ENCODE measurements around the gene ACSS3. TPM values are rescaled to one million over a fixed set of nuclear protein-coding genes. Genes with fewer than 3 reads are reported as not detected.
"Not testable (repeated sequence)": the region's sequence is repeated elsewhere in the genome, so short reads cannot be mapped to it uniquely, and the experiment has no call there.

The ACSS3 gene
- total RNA-seq, 1 donor from 2014 or later: not detected

GRCh38 chr12:81164827-81165226 is 86.9 kb downstream of the ACSS3 start:
- intact Hi-C loops (cut with micrococcal nuclease): no loop called here

- intact Hi-C loops (cut with micrococcal nuclease): no loop called here
These were observed 88.9 kb downstream of the ACSS3 start for GRCh38 chr12:81166790-81167189.

GRCh38 chr12:81167694-81168093 is 89.8 kb downstream of the ACSS3 start:
- intact Hi-C loops (cut with micrococcal nuclease): no loop called here

GRCh38 chr12:81168445-81168844 is 90.6 kb downstream of the ACSS3 start:
- intact Hi-C loops (cut with micrococcal nuclease): no loop called here

- intact Hi-C loops (cut with micrococcal nuclease): no loop called here
These were observed 92.2 kb downstream of the ACSS3 start for GRCh38 chr12:81170072-81170471.

GRCh38 chr12:81172851-81173250 is 95.0 kb downstream of the ACSS3 start:
- intact Hi-C loops (cut with micrococcal nuclease): no loop called here

GRCh38 chr12:81174664-81175063 is 96.8 kb downstream of the ACSS3 start:
- intact Hi-C loops (cut with micrococcal nuclease): no loop called here

GRCh38 chr12:81176796-81177195 is 98.9 kb downstream of the ACSS3 start:
- intact Hi-C loops (cut with micrococcal nuclease): no loop called here

- intact Hi-C loops (cut with micrococcal nuclease): no loop called here
These were observed 103.8 kb downstream of the ACSS3 start for GRCh38 chr12:81181691-81182090.

- intact Hi-C loops (cut with micrococcal nuclease): no loop called here
These were observed 109.8 kb downstream of the ACSS3 start for GRCh38 chr12:81187686-81188085.

GRCh38 chr12:81196595-81196994 is 118.7 kb downstream of the ACSS3 start:
- intact Hi-C loops (cut with micrococcal nuclease): no loop called here

- intact Hi-C loops (cut with micrococcal nuclease): not testable (repeated sequence)
These were observed 122.7 kb downstream of the ACSS3 start for GRCh38 chr12:81200561-81200960.

- intact Hi-C loops (cut with micrococcal nuclease): no loop called here
These were observed 125.9 kb downstream of the ACSS3 start for GRCh38 chr12:81203671-81204204.

GRCh38 chr12:81205416-81205815 is 127.5 kb downstream of the ACSS3 start:
- intact Hi-C loops (cut with micrococcal nuclease): no loop called here

- intact Hi-C loops (cut with micrococcal nuclease): no loop called here
These were observed 128.6 kb downstream of the ACSS3 start for GRCh38 chr12:81206429-81206828.

GRCh38 chr12:81207173-81207572 is 129.3 kb downstream of the ACSS3 start:
- intact Hi-C loops (cut with micrococcal nuclease): no loop called here

GRCh38 chr12:81207664-81208063 is 129.8 kb downstream of the ACSS3 start:
- intact Hi-C loops (cut with micrococcal nuclease): no loop called here

- intact Hi-C loops (cut with micrococcal nuclease): no loop called here
These were observed 130.5 kb downstream of the ACSS3 start for GRCh38 chr12:81208187-81208911.

GRCh38 chr12:81209012-81209411 is 131.1 kb downstream of the ACSS3 start:
- intact Hi-C loops (cut with micrococcal nuclease): no loop called here

GRCh38 chr12:81209772-81210225 is 131.9 kb downstream of the ACSS3 start:
- intact Hi-C loops (cut with micrococcal nuclease): not testable (repeated sequence)

- intact Hi-C loops (cut with micrococcal nuclease): no loop called here
These were observed 133.4 kb downstream of the ACSS3 start for GRCh38 chr12:81211306-81211705.

GRCh38 chr12:81212996-81213696 is 135.3 kb downstream of the ACSS3 start:
- intact Hi-C loops (cut with micrococcal nuclease): no loop called here

GRCh38 chr12:81216739-81217138 is 138.9 kb downstream of the ACSS3 start:
- intact Hi-C loops (cut with micrococcal nuclease): no loop called here
